Esophagus muscularis mucosa (tissue), 4 donors: ENCODE measurements around the gene MAFB. TPM values are rescaled to one million over a fixed set of nuclear protein-coding genes. Genes with fewer than 3 reads are reported as not detected.
"Not testable (repeated sequence)": the region's sequence is repeated elsewhere in the genome, so short reads cannot be mapped to it uniquely, and the experiment has no call there.

ENCODE experiments used
- DNase-seq: peaks from one replicate; pipeline ENCODE4 v3.0.0-alpha.2; 2017; ENCODE audit errors: extremely low spot score
- H3K27ac ChIP-seq, 4 donors: fragments of 200-600 bp; sonication (generic); replicated peaks in 1 of 4; 1 replicate in 3 of 4; 2 replicates in 1 of 4; pipeline ENCODE4 v1.5.1; 2016 to 2019; ENCODE audit warnings: mild to moderate bottlenecking in 1 of 4
- H3K27me3 ChIP-seq, 4 donors: fragments of 200-600 bp; sonication (generic); one replicate each; pipeline versions ENCODE4 v1.5.1 to v1.6.0; 2016 to 2019
- H3K36me3 ChIP-seq, 4 donors: fragments of 200-600 bp; sonication (generic); one replicate each; pipeline ENCODE4 v1.5.1; 2016 to 2019
- H3K4me1 ChIP-seq, 4 donors: fragments of 200-600 bp; sonication (generic); one replicate each; pipeline ENCODE4 v1.5.1; 2016 to 2019
- H3K4me3 ChIP-seq, 4 donors: fragments of 200-600 bp; sonication (generic); 1 replicate in 2 of 4; 2 replicates in 2 of 4; pipeline ENCODE4 v1.5.1; 2016 to 2019; ENCODE audit warnings: mild to moderate bottlenecking in 4 of 4, moderate library complexity in 1 of 4
- H3K9me3 ChIP-seq, 4 donors: fragments of 200-600 bp; sonication (generic); 1 replicate in 3 of 4; 2 replicates in 1 of 4; pipeline ENCODE4 v1.5.1; 2016 to 2019
- CTCF ChIP-seq, 3 experiments: fragments of 200-600 bp in 2 of 3; fragments of 450-650 bp in 1 of 3; sonication (generic) in 2 of 3; IDR thresholded peaks; one replicate each; pipeline ENCODE4 v1.5.1; 2017 to 2019; ENCODE audit warnings: antibody characterized with exemption in 3 of 3, mild to moderate bottlenecking in 2 of 3, moderate library complexity in 1 of 3
- EP300 ChIP-seq: sonication (generic); formaldehyde crosslinking; IDR thresholded peaks from one replicate; pipeline ENCODE4 v1.6.1; 2017; ENCODE audit warnings: antibody characterized with exemption
- POLR2A ChIP-seq: fragments of 450-650 bp; IDR thresholded peaks from one replicate; pipeline ENCODE4 v1.6.1; 2017; ENCODE audit warnings: antibody characterized with exemption, moderate library complexity, mild to moderate bottlenecking, low read depth
- POLR2AphosphoS5 ChIP-seq, 2 donors: sonication (generic); formaldehyde crosslinking; IDR thresholded peaks; one replicate each; pipeline ENCODE4 v1.6.1; 2017; ENCODE audit warnings: antibody characterized with exemption in 2 of 2
- WGBS: methylation state at CpG from one replicate; pipeline ENCODE4 v1.1.5; 2018; 5-methylcytosine and 5-hydroxymethylcytosine counted together
- intact Hi-C: fragments of 100-400 bp; cut with DNase I; formaldehyde crosslinking; loops from one replicate; pipeline ENCODE4 v1.15.1; 2023
- total RNA-seq, 4 donors: library from RNA; depleted of rRNA; stranded (reverse); fragments of >200 nt; gene quantifications; one replicate each; pipeline versions ENCODE4 v1.1.0 to v1.2.1, GENCODE V29; 2016

Gene MAFB
- total RNA-seq: 10 to 100 TPM; 34.6 to 77.5 (median 37.3) TPM

- peak; percentile 97 for DNase-seq
- H3K9me3 ChIP-seq: no peaks in the 10 kb centered on the region
- intact Hi-C loops: loop anchor here (5.0 kb wide), 1 partner anchor 527 kb away; no protein-coding TSS in a partner anchor
- peak within 1 kb of the TSS; percentile 60 to 82 (median 70) for H3K4me3 ChIP-seq
- WGBS: 0% methylated on average over 22 of the region's 85 CpGs
- TF ChIP-seq CTCF (IDR thresholded peaks at IDR 0.05) (no peak), EP300 (no peak), POLR2A (peak; percentile 90), POLR2AphosphoS5 (IDR thresholded peaks at IDR 0.05) (peak; percentile 96 to 99)
- no peaks in the 10 kb centered on the region for H3K36me3 ChIP-seq
- H3K27ac ChIP-seq: peak within 1 kb of the TSS; percentile 92 to 97 (median 95)
- H3K27me3 ChIP-seq: peaks cover 0 to 48% (median 35%) of the 10 kb centered on the region in 4 donors
- peaks cover 24 to 58% (median 52%) of the 10 kb centered on the region in 4 donors for H3K4me1 ChIP-seq
Measured at GRCh38 chr20:40689100-40689942, at the start of gene MAFB. TSS of gene MAFB (minus strand) at chr20:40689236. CDS start at chr20:40688850, 386 bp downstream.

- H3K4me3 ChIP-seq, DNase-seq, intact Hi-C loops, H3K36me3 ChIP-seq, H3K27ac ChIP-seq, H3K9me3 ChIP-seq, H3K4me1 ChIP-seq: not testable (repeated sequence)
- WGBS: 78% methylated on average over 4 of the region's 4 CpGs
- H3K27me3 ChIP-seq: peaks cover 0 to 59% (median 0%) of the 10 kb centered on the region in 4 donors
Measured at GRCh38 chr20:40736468-40736867, 47.4 kb upstream of the MAFB start.

GRCh38 chr20:40728996-40729395 lies 40.0 kb upstream of the MAFB start:
- intact Hi-C loops: no loop called here
- H3K4me1 ChIP-seq: no peaks in the 10 kb centered on the region

GRCh38 chr20:40728470-40728869 lies 39.4 kb upstream of the MAFB start:
- Histone ChIP-seq H3K4me1 (no peaks in the 10 kb centered on the region), H3K4me3 (no peak overlapping the region), H3K36me3 (no peaks in the 10 kb centered on the region), H3K9me3 (peaks cover 0 to 9% (median 4%) of the 10 kb centered on the region in 4 donors), H3K27me3 (peaks cover 0 to 2% (median 0%) of the 10 kb centered on the region in 4 donors), H3K27ac (no peak overlapping the region)
- no peak for TF ChIP-seq POLR2AphosphoS5 (IDR thresholded peaks at IDR 0.05)
- no peak for TF ChIP-seq EP300
- intact Hi-C loops: no loop called here
- 56% methylated on average over 1 of the region's 1 CpG for WGBS
- DNase-seq: no peak

More at GRCh38 chr20:40728996-40729395, 40.0 kb upstream of the MAFB start:
- TF ChIP-seq CTCF (IDR thresholded peaks at IDR 0.05) (no peak), POLR2AphosphoS5 (IDR thresholded peaks at IDR 0.05) (no peak), POLR2A (no peak), EP300 (no peak)
- 67% methylated on average over 2 of the region's 2 CpGs for WGBS
- DNase-seq: no peak
- Histone ChIP-seq H3K27me3 (peaks cover 0 to 7% (median 0%) of the 10 kb centered on the region in 4 donors), H3K27ac (no peak overlapping the region), H3K9me3 (peaks cover 0 to 9% (median 4%) of the 10 kb centered on the region in 4 donors), H3K4me3 (no peak overlapping the region), H3K36me3 (no peaks in the 10 kb centered on the region)

- Histone ChIP-seq H3K27me3 (no peaks in the 10 kb centered on the region), H3K9me3 (peaks cover 0 to 9% (median 4%) of the 10 kb centered on the region in 4 donors), H3K4me1 (no peaks in the 10 kb centered on the region), H3K36me3 (no peaks in the 10 kb centered on the region), H3K27ac (no peak overlapping the region), H3K4me3 (no peak overlapping the region)
- intact Hi-C loops: no loop called here
- DNase-seq: no peak
- no peak for TF ChIP-seq POLR2AphosphoS5 (IDR thresholded peaks at IDR 0.05)
- no peak for TF ChIP-seq EP300
- no peak for TF ChIP-seq CTCF (IDR thresholded peaks at IDR 0.05)
- no peak for TF ChIP-seq POLR2A
Measured at GRCh38 chr20:40727960-40728359, 38.9 kb upstream of the MAFB start.
